Measurements from ENCODE around the gene RAB14. TPM values are rescaled to one million over a fixed set of nuclear protein-coding genes. Genes with fewer than 3 reads are reported as not detected.

The RAB14 gene
- total RNA-seq, 1 experiment from 2014 or later: 63.1 TPM

- TF ChIP-seq REST (IDR thresholded peaks at IDR 0.05; ENCODE audit: low read depth): no peak
- no peak for TF ChIP-seq CBX3 (IDR thresholded peaks at IDR 0.05; ENCODE audit: low read depth)
Observed at GRCh38 chr9:121207371-121207940, 5.8 kb upstream of the RAB14 start (continued).

- BruUV-seq (replicated peaks): no TSS peak
- TF ChIP-seq SIN3A (IDR thresholded peaks at IDR 0.05; ENCODE audit: low read depth) (no peak), ATF3 (IDR thresholded peaks at IDR 0.05) (no peak), RAD21 (IDR thresholded peaks at IDR 0.05; ENCODE audit: low read depth) (no peak), SRF (IDR thresholded peaks at IDR 0.05; ENCODE audit: low read depth) (no peak), ZNF274 (IDR thresholded peaks at IDR 0.05; ENCODE audit: low read depth, low read length) (no peak), POLR2A (IDR thresholded peaks at IDR 0.05; ENCODE audit: borderline replicate concordance, extremely low read depth, insufficient read depth, insufficient read length) (no peak), EGR1 (IDR thresholded peaks at IDR 0.05; ENCODE audit: low read depth) (no peak), SP1 (IDR thresholded peaks at IDR 0.05; ENCODE audit: low read depth) (no peak)
- TF ChIP-seq, protein P1, sequence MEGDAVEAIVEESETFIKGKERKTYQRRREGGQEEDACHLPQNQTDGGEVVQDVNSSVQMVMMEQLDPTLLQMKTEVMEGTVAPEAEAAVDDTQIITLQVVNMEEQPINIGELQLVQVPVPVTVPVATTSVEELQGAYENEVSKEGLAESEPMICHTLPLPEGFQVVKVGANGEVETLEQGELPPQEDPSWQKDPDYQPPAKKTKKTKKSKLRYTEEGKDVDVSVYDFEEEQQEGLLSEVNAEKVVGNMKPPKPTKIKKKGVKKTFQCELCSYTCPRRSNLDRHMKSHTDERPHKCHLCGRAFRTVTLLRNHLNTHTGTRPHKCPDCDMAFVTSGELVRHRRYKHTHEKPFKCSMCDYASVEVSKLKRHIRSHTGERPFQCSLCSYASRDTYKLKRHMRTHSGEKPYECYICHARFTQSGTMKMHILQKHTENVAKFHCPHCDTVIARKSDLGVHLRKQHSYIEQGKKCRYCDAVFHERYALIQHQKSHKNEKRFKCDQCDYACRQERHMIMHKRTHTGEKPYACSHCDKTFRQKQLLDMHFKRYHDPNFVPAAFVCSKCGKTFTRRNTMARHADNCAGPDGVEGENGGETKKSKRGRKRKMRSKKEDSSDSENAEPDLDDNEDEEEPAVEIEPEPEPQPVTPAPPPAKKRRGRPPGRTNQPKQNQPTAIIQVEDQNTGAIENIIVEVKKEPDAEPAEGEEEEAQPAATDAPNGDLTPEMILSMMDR (IDR thresholded peaks at IDR 0.05 in 2 of 3, conservative IDR thresholded peaks at IDR 0.05 in 1 of 3; ENCODE audit: borderline replicate concordance in 1 of 3, insufficient read depth in 1 of 3, low read depth in 2 of 3, low read length in 2 of 3): no peak
- intact Hi-C loops (cut with micrococcal nuclease): no loop called here
- H3K27me3 ChIP-seq (ENCODE audit: insufficient read depth, low read length): no peaks in the 10 kb centered on the region
- DNase-seq (ENCODE audit: low read depth, low spot score) (no peak), ATAC-seq (no peak)
- no peak overlapping the region for H3K4me2 ChIP-seq (ENCODE audit: low read length)
- H3K4me1 ChIP-seq (ENCODE audit: control insufficient read depth in 1 of 2, insufficient read depth in 2 of 2, low read length in 2 of 2): peaks cover 4% of the 10 kb centered on the region in 2 experiments; a peak in 2 of 4 replicates
- CTCF ChIA-PET: no interaction called here
- H3K4me3 ChIP-seq (replicated peaks in 1 of 2; ENCODE audit: low read depth in 1 of 2, low read length in 2 of 2): no peak overlapping the region
- no peaks in the 10 kb centered on the region for H3K9me3 ChIP-seq (ENCODE audit: control insufficient read depth in 1 of 2, insufficient read depth in 1 of 2, low read depth in 1 of 2, low read length in 2 of 2)
- RAD21 ChIA-PET (ENCODE audit: low non-redundant PET in 1 of 2, low total read pairs in 2 of 2, uncharacterized antibody in 2 of 2, unreplicated experiment in 2 of 2): no interaction called here
- H3K79me2 ChIP-seq (ENCODE audit: insufficient read depth, low read length): no peaks in the 10 kb centered on the region
- no peaks in the 10 kb centered on the region for H3K9me2 ChIP-seq (ENCODE audit: insufficient read depth)
- no peaks in the 10 kb centered on the region for H4K20me1 ChIP-seq (ENCODE audit: insufficient read depth)
- H3K9ac ChIP-seq (ENCODE audit: low read length): no peak overlapping the region
- H3K27ac ChIP-seq (ENCODE audit: low read depth, low read length): no peak overlapping the region
- POLR2A ChIA-PET: no interaction called here
- no peak overlapping the region for H2AFZ ChIP-seq (ENCODE audit: low read depth, low read length, poor library complexity, severe bottlenecking)
- no peaks in the 10 kb centered on the region for H3K36me3 ChIP-seq (ENCODE audit: control insufficient read depth in 1 of 2, insufficient read depth in 2 of 2, low read length in 2 of 2)
Observed at GRCh38 chr9:121206516-121207370, 5.1 kb upstream of the RAB14 start.

All from HCT116 (cell line).